ENCODE data around the gene AGPAT2. TPM values are rescaled to one million over a fixed set of nuclear protein-coding genes. Genes with fewer than 3 reads are reported as not detected.

AGPAT2 gene
- total RNA-seq (2022) (30.4 and 33.3 TPM in 2 replicates), Bru-seq, nascent RNA (percentile 40 among the genes with signal in this experiment), BruChase-seq, experiment 1, labeled RNA remaining after a 6-hour chase (percentile 51 among the genes with signal in this experiment), BruChase-seq, experiment 2, labeled RNA remaining after a 2-hour chase (percentile 40 among the genes with signal in this experiment)
- long read RNA-seq, transcript AGPAT2-201 (5 exons, 1,391 nt), result minor isoform, 5 of 130 reads
- long read RNA-seq, transcript AGPAT2-202 (6 exons, 1,512 nt), result major isoform, 115 of 130 reads
- long read RNA-seq, partial matches to known transcripts, result 1 of 130 reads
- long read RNA-seq, other reads (novel, unspliced or antisense), result 8 of 130 reads

GRCh38 chr9:136686794-136687711, at the start of gene AGPAT2:
Gene AGPAT2 (minus strand): TSS chr9:136687457. CDS start chr9:136687357, 100 bp downstream.
- intact Hi-C loops (cut with micrococcal nuclease), result no loop called here
- H3K4me1 Mint-ChIP-seq (ENCODE audit: insufficient read depth, unreplicated experiment), result peaks cover 4% of the 10 kb centered on the region
- peak; percentile 47 for DNase-seq (ENCODE audit: unreplicated experiment)
- TF ChIP-seq CTCF (IDR thresholded peaks at IDR 0.05; ENCODE audit: unreplicated experiment), result no peak
- CTCF ChIA-PET, result no interaction called here
- H3K9me3 Mint-ChIP-seq (ENCODE audit: unreplicated experiment), result no peaks in the 10 kb centered on the region
- H3K36me3 Mint-ChIP-seq (ENCODE audit: insufficient read depth, unreplicated experiment), result no peaks in the 10 kb centered on the region
- POLR2A ChIA-PET, result interaction anchor here (0.6 to 1.1 kb wide), 5 partner anchors 8 to 1209 kb away, joined by 3 read pairs; no protein-coding TSS in a partner anchor
- no peaks in the 10 kb centered on the region for H3K27me3 Mint-ChIP-seq (ENCODE audit: insufficient read depth, unreplicated experiment)
- H3K4me3 Mint-ChIP-seq (ENCODE audit: unreplicated experiment), result peak within 1 kb of the TSS; percentile 68
- no peak within 1 kb of the TSS for H3K27ac Mint-ChIP-seq (ENCODE audit: low read depth, unreplicated experiment)
- BruUV-seq (replicated peaks), result no TSS peak

- TF ChIP-seq CTCF (IDR thresholded peaks at IDR 0.05; ENCODE audit: unreplicated experiment), result no peak
- intact Hi-C loops (cut with micrococcal nuclease), result no loop called here
- no peak for DNase-seq (ENCODE audit: unreplicated experiment)
- H3K27ac Mint-ChIP-seq (ENCODE audit: low read depth, unreplicated experiment), result no peak overlapping the region
- no TSS peak for BruUV-seq (replicated peaks)
- POLR2A ChIA-PET, result interaction anchor here (0.7 kb wide), 1 partner anchor 242 kb away, joined by 3 read pairs; no protein-coding TSS in a partner anchor
- H3K4me3 Mint-ChIP-seq (ENCODE audit: unreplicated experiment), result no peak overlapping the region
- CTCF ChIA-PET, result interaction anchor here (0.6 to 0.7 kb wide), 2 partner anchors 57 to 710 kb away, joined by 3 read pairs; no protein-coding TSS in a partner anchor
- peaks cover 23% of the 10 kb centered on the region for H3K27me3 Mint-ChIP-seq (ENCODE audit: insufficient read depth, unreplicated experiment)
- no peaks in the 10 kb centered on the region for H3K36me3 Mint-ChIP-seq (ENCODE audit: insufficient read depth, unreplicated experiment)
- H3K9me3 Mint-ChIP-seq (ENCODE audit: unreplicated experiment), result no peaks in the 10 kb centered on the region
- no peaks in the 10 kb centered on the region for H3K4me1 Mint-ChIP-seq (ENCODE audit: insufficient read depth, unreplicated experiment)
Observed at GRCh38 chr9:136735812-136736480, 48.7 kb upstream of the AGPAT2 start.

- Mint-ChIP-seq H3K36me3 (ENCODE audit: insufficient read depth, unreplicated experiment) (no peaks in the 10 kb centered on the region), H3K4me1 (ENCODE audit: insufficient read depth, unreplicated experiment) (no peaks in the 10 kb centered on the region), H3K27me3 (ENCODE audit: insufficient read depth, unreplicated experiment) (peaks cover 23% of the 10 kb centered on the region), H3K4me3 (ENCODE audit: unreplicated experiment) (no peak overlapping the region), H3K27ac (ENCODE audit: low read depth, unreplicated experiment) (no peak overlapping the region), H3K9me3 (ENCODE audit: unreplicated experiment) (no peaks in the 10 kb centered on the region)
- no peak for TF ChIP-seq CTCF (IDR thresholded peaks at IDR 0.05; ENCODE audit: unreplicated experiment)
- POLR2A ChIA-PET, result no interaction called here
- DNase-seq (ENCODE audit: unreplicated experiment), result no peak
- CTCF ChIA-PET, result interaction anchor here (0.6 to 0.8 kb wide), 2 partner anchors 25 to 711 kb away, joined by 3 read pairs; no protein-coding TSS in a partner anchor
- intact Hi-C loops (cut with micrococcal nuclease), result no loop called here
- BruUV-seq (replicated peaks), result no TSS peak
Observed at GRCh38 chr9:136734837-136735496, 47.7 kb upstream of the AGPAT2 start.

All from MCF 10A (cell line).